K562 (cell line): Measurements from ENCODE around the gene MATR3. TPM values are rescaled to one million over a fixed set of nuclear protein-coding genes. Genes with fewer than 3 reads are reported as not detected.
A peak's percentile ranks its signal among the peaks of the same experiment; 100 is the strongest.

Experiments
- ADNP ChIP-seq: fragments of 200-800 bp; sonication (Bioruptor generic); IDR thresholded peaks from 2 replicates; pipeline ENCODE4 v1.6.1; 2016; ENCODE audit warnings: missing genetic modification characterization, missing compliant biosample characterization
- CCNT2 ChIP-seq: IDR thresholded peaks from 2 replicates; pipeline ENCODE4 v1.6.1; 2011; ENCODE audit warnings: borderline replicate concordance, low read depth, mild to moderate bottlenecking, moderate library complexity, mixed read lengths, low read length; ENCODE audit not compliant: insufficient read length; ENCODE audit errors: extremely low read depth
- CHD4 ChIP-seq: fragments of 200-600 bp; sonication (generic); IDR thresholded peaks from 3 replicates; pipeline ENCODE4 v1.6.1; 2012; ENCODE audit warnings: low read depth, mild to moderate bottlenecking, mixed read lengths, low read length, inconsistent platforms; ENCODE audit not compliant: insufficient read depth, insufficient replicate concordance, poor library complexity, severe bottlenecking
- FOXP1 ChIP-seq: sonication (generic); formaldehyde crosslinking; IDR thresholded peaks from 2 replicates; pipeline ENCODE4 v1.8.0; 2022; ENCODE audit warnings: mild to moderate bottlenecking, missing genetic modification reagents
- HDAC2 ChIP-seq: fragments of 450-650 bp; IDR thresholded peaks from 2 replicates; pipeline ENCODE4 v1.6.1; 2016; ENCODE audit warnings: mild to moderate bottlenecking
- IRF2 ChIP-seq: sonication (generic); formaldehyde crosslinking; IDR thresholded peaks from 2 replicates; pipeline ENCODE4 v1.8.1; 2022; ENCODE audit warnings: mild to moderate bottlenecking, missing genetic modification reagents
- KDM1A ChIP-seq, 2 experiments: fragments of 450-650 bp; IDR thresholded peaks; 2 replicates each; pipeline ENCODE4 v1.6.1; 2016; ENCODE audit warnings: mild to moderate bottlenecking in 2 of 2
- MAZ ChIP-seq, 2 experiments: fragments of 450-650 bp in 1 of 2; sonication (generic) in 1 of 2; formaldehyde crosslinking; IDR thresholded peaks in 1 of 2; conservative IDR thresholded peaks in 1 of 2; 2 replicates each; pipeline versions ENCODE4 v1.4.0 to v1.5.0; 2020; ENCODE audit warnings: mild to moderate bottlenecking in 1 of 2, missing genetic modification reagents in 1 of 2
- MXI1 ChIP-seq: IDR thresholded peaks from 2 replicates; pipeline ENCODE4 v1.6.1; 2011; ENCODE audit warnings: low read depth, mild to moderate bottlenecking, improper control_type of control experiment, low read length
- TEAD2 ChIP-seq: fragments of 450-650 bp; IDR thresholded peaks from 2 replicates; pipeline ENCODE4 v1.6.1; 2016; ENCODE audit warnings: missing genetic modification characterization, control low read depth, missing compliant biosample characterization
- TGIF2 ChIP-seq: sonication (generic); formaldehyde crosslinking; IDR thresholded peaks from 2 replicates; pipeline ENCODE4 v1.8.1; 2022; ENCODE audit warnings: mild to moderate bottlenecking, missing genetic modification reagents, moderate library complexity
- ZNF586 ChIP-seq: fragments of 450-650 bp; formaldehyde crosslinking; conservative IDR thresholded peaks from 2 replicates; pipeline ENCODE4 v1.4.0; 2020; ENCODE audit warnings: mild to moderate bottlenecking, moderate library complexity
- ZNF77 ChIP-seq: fragments of 250-450 bp; sonication (Bioruptor Pico); IDR thresholded peaks from 2 replicates; pipeline ENCODE4 v1.5.0; 2020
- polyA plus RNA-seq, 8 experiments: library from polyadenylated mRNA; depleted of rRNA in 4 of 8; stranded (reverse) in 5 of 8; unstranded in 3 of 8; fragments of >200 nt; fragmentation: Nextera tagmentation in 2 of 8; fragmentation: Illumina TruSeq in 1 of 8; extraction: Ambion mirVana in 2 of 8; extraction: Trizol in 1 of 8; gene quantifications; 2 replicates each; pipeline versions ENCODE4 v1.2.1 to v1.2.3, GENCODE V29; 2011 to 2014; ENCODE audit warnings: inconsistent platforms in 1 of 8, missing spikeins in 1 of 8
- total RNA-seq, 7 experiments: library from RNA; depleted of rRNA in 6 of 7; stranded (reverse); fragments of >200 nt in 6 of 7; fragmentation: Illumina TruSeq in 2 of 7; extraction: Trizol in 2 of 7; gene quantifications; 2 replicates each; pipeline versions ENCODE4 v1.2.1 to v1.2.3, GENCODE V29; 2011 to 2021; ENCODE audit warnings: low replicate concordance in 1 of 7
- TF ChIP-seq, protein P1 (sequence below): fragments of 250-450 bp; sonication (Bioruptor Pico); IDR thresholded peaks from 2 replicates; pipeline ENCODE4 v1.8.0; 2022; ENCODE audit warnings: inconsistent platforms
- TF ChIP-seq, protein P2 (sequence below): fragments of 450-650 bp; formaldehyde crosslinking; IDR thresholded peaks from 2 replicates; pipeline ENCODE4 v1.4.0; 2022; ENCODE audit warnings: missing genetic modification characterization
- TF ChIP-seq, protein P3 (sequence below): sonication (generic); formaldehyde crosslinking; IDR thresholded peaks from 2 replicates; pipeline ENCODE4 v1.8.1; 2022; ENCODE audit warnings: missing genetic modification reagents
- TF ChIP-seq, protein P4 (sequence below): sonication (generic); formaldehyde crosslinking; IDR thresholded peaks from 2 replicates; pipeline ENCODE4 v1.9.0; 2022; ENCODE audit warnings: mild to moderate bottlenecking, missing genetic modification reagents
- TF ChIP-seq, protein P5 (sequence below): fragments of 150-350 bp; conservative IDR thresholded peaks from 2 replicates; pipeline ENCODE4 v1.6.1; 2014; ENCODE audit warnings: low read length
- TF ChIP-seq, protein P6 (sequence below): fragments of 250-450 bp; sonication (Bioruptor Pico); IDR thresholded peaks from 2 replicates; pipeline ENCODE4 v1.5.0; 2021; ENCODE audit warnings: mild to moderate bottlenecking, borderline replicate concordance

MATR3 gene
- total and polyA plus RNA-seq, 9 of the 15 experiments (the other 6 are each of a cell fraction or from before 2014, with no cell fraction given), result 150 to 425 (median 263) TPM

DNA sequence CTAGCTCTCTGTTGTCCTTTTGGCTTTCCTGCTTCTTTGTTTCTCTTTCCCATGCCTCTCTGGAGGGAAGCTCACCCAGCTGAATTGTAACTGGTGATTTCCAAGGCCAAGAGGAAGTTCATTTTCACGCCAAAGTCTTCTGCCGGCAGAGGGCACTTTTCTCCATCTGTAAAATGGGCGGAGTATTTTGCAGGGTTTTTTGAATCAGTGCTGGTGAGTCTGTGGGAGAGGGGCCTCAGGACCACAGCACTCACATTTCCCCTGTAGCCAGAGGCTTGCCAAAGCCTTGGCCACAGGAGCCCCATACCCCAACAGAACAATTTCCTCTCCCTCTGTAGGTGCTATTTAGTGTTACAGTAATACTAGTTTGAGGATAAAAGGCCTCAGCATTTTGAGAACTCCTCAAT lies 42.3 kb upstream of the MATR3 start (continued):
- TF ChIP-seq, protein P1, sequence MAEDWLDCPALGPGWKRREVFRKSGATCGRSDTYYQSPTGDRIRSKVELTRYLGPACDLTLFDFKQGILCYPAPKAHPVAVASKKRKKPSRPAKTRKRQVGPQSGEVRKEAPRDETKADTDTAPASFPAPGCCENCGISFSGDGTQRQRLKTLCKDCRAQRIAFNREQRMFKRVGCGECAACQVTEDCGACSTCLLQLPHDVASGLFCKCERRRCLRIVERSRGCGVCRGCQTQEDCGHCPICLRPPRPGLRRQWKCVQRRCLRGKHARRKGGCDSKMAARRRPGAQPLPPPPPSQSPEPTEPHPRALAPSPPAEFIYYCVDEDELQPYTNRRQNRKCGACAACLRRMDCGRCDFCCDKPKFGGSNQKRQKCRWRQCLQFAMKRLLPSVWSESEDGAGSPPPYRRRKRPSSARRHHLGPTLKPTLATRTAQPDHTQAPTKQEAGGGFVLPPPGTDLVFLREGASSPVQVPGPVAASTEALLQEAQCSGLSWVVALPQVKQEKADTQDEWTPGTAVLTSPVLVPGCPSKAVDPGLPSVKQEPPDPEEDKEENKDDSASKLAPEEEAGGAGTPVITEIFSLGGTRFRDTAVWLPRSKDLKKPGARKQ (CRISPR knock-in tag), result no peak
- TF ChIP-seq CHD4 (no peak), CCNT2 (no peak), ZNF77 (CRISPR knock-in tag) (no peak), MXI1 (no peak), ZNF586 (CRISPR knock-in tag) (no peak), KDM1A (IDR thresholded peaks at IDR 0.05) (peak in 1 of 2 experiments; percentile 75; a peak in 3 of 4 replicates), TEAD2 (no peak), TGIF2 (CRISPR knock-in tag) (no peak), HDAC2 (peak; percentile 52; the same call in 1 of the 2 replicates), IRF2 (CRISPR knock-in tag) (no peak), MAZ (CRISPR knock-in tag; conservative IDR thresholded peaks at IDR 0.05 in 1 of 2, IDR thresholded peaks at IDR 0.05 in 1 of 2) (no peak), ADNP (peak; percentile 60; the same call in 1 of the 2 replicates), FOXP1 (no peak)
- TF ChIP-seq, protein P2, sequence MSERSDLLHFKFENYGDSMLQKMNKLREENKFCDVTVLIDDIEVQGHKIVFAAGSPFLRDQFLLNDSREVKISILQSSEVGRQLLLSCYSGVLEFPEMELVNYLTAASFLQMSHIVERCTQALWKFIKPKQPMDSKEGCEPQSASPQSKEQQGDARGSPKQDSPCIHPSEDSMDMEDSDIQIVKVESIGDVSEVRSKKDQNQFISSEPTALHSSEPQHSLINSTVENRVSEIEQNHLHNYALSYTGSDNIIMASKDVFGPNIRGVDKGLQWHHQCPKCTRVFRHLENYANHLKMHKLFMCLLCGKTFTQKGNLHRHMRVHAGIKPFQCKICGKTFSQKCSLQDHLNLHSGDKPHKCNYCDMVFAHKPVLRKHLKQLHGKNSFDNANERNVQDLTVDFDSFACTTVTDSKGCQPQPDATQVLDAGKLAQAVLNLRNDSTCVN, result no peak
- TF ChIP-seq, protein P3, sequence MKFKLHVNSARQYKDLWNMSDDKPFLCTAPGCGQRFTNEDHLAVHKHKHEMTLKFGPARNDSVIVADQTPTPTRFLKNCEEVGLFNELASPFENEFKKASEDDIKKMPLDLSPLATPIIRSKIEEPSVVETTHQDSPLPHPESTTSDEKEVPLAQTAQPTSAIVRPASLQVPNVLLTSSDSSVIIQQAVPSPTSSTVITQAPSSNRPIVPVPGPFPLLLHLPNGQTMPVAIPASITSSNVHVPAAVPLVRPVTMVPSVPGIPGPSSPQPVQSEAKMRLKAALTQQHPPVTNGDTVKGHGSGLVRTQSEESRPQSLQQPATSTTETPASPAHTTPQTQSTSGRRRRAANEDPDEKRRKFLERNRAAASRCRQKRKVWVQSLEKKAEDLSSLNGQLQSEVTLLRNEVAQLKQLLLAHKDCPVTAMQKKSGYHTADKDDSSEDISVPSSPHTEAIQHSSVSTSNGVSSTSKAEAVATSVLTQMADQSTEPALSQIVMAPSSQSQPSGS (CRISPR knock-in tag), result no peak
- TF ChIP-seq, protein P4, sequence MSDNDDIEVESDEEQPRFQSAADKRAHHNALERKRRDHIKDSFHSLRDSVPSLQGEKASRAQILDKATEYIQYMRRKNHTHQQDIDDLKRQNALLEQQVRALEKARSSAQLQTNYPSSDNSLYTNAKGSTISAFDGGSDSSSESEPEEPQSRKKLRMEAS, result no peak
- TF ChIP-seq, protein P5, sequence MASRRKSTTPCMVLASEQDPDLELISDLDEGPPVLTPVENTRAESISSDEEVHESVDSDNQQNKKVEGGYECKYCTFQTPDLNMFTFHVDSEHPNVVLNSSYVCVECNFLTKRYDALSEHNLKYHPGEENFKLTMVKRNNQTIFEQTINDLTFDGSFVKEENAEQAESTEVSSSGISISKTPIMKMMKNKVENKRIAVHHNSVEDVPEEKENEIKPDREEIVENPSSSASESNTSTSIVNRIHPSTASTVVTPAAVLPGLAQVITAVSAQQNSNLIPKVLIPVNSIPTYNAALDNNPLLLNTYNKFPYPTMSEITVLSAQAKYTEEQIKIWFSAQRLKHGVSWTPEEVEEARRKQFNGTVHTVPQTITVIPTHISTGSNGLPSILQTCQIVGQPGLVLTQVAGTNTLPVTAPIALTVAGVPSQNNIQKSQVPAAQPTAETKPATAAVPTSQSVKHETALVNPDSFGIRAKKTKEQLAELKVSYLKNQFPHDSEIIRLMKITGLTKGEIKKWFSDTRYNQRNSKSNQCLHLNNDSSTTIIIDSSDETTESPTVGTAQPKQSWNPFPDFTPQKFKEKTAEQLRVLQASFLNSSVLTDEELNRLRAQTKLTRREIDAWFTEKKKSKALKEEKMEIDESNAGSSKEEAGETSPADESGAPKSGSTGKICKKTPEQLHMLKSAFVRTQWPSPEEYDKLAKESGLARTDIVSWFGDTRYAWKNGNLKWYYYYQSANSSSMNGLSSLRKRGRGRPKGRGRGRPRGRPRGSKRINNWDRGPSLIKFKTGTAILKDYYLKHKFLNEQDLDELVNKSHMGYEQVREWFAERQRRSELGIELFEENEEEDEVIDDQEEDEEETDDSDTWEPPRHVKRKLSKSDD, result no peak
- TF ChIP-seq, protein P6, sequence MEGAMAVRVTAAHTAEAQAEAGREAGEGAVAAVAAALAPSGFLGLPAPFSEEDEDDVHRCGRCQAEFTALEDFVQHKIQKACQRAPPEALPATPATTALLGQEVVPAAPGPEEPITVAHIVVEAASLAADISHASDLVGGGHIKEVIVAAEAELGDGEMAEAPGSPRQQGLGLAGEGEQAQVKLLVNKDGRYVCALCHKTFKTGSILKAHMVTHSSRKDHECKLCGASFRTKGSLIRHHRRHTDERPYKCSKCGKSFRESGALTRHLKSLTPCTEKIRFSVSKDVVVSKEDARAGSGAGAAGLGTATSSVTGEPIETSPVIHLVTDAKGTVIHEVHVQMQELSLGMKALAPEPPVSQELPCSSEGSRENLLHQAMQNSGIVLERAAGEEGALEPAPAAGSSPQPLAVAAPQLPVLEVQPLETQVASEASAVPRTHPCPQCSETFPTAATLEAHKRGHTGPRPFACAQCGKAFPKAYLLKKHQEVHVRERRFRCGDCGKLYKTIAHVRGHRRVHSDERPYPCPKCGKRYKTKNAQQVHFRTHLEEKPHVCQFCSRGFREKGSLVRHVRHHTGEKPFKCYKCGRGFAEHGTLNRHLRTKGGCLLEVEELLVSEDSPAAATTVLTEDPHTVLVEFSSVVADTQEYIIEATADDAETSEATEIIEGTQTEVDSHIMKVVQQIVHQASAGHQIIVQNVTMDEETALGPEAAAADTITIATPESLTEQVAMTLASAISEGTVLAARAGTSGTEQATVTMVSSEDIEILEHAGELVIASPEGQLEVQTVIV (CRISPR knock-in tag), result no peak
